HG03520 (cell line): ENCODE data around the gene PRR5L.
"Not testable (repeated sequence)": the region's sequence is repeated elsewhere in the genome, so short reads cannot be mapped to it uniquely, and the experiment has no call there.

Experiments
- ATAC-seq: cut with Tn5 transposase; IDR thresholded peaks from one replicate; pipeline ENCODE4 v1.9.1; 2021; ENCODE audit warnings: mild to moderate bottlenecking, moderate library complexity; ENCODE audit not compliant: unreplicated experiment

The PRR5L gene

DNA sequence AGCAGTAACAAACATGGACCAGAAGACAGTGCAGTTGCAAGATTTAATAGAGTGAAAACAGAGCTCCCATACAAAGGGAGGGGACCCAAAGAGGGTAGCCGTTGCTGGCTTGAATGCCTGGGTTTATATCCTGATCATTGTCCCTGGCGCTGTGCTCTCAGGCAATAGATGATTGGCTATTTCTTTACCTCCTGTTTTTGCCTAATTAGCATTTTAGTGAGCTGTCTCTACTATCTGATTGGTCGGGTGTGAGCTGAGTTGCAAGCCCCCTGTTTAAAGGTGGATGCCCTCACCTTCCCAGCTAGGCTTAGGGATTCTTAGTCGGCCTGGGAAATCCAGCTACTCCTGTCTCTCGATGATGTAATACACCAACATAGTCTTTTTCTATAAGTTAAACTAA lies 29.3 kb downstream of the PRR5L start:
- not testable (repeated sequence) for ATAC-seq

- no peak for ATAC-seq
These were observed 30.7 kb downstream of the PRR5L start for GRCh38 chr11:36326524-36327419.

DNA sequence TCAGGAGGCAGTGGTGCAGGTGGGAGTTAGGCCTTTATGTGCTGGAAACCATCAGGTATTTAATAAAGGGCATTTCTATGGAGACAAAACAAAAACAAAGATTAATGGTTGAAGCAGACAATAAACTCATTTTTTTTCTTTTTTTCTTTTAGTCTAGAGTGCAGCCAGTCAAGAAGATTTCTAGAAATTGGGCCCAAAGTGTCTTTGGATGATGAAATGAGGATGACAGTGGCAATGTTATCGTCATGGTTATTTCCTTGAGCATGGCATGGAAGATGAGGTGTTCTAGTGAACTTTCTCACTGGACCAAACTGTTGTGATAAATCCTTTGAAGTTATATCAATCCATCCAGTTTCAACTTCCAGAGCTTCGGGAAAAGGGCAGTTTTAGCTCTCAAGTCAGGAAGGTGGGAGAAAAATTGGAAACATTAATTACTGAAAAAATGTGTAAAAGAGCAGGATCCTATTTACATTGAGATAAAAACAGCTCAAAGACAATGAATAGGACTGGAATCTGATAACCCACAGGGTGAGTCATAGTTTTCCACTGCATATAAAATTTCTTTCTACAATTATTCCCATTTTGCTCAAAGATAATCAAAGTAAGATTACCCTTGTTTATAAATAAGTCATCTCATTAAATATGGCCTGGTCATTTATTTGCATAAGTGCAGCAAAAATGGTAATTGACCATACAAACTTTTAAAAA lies 33.0 kb downstream of the PRR5L start:
- ATAC-seq, result no peak

GRCh38 chr11:36330411-36330810 lies 34.3 kb downstream of the PRR5L start:
- ATAC-seq, result no peak

GRCh38 chr11:36333468-36333867 lies 37.4 kb downstream of the PRR5L start:
- no peak for ATAC-seq

- peak; percentile 61 for ATAC-seq
These were observed 37.8 kb downstream of the PRR5L start for GRCh38 chr11:36333897-36334296.

DNA sequence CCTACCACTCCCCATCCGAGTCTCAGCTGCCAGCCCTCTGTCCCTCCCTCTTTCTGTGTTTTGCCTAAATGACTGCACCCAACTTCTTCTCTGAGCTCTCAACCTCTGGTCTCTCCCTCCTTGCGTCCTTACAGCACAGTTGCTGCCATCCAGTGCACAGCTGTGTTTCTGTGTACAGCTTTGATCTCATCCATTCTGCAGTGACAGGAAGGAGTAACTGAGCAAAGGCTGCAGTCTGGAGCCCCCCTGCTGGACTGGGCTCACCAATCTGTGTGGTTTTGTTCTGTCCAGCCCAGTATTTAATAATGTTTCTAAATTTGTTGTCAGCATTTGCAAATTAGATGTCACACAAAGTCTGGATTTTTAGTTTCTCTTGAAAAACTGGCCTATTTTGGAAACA lies 43.8 kb downstream of the PRR5L start:
- ATAC-seq, result no peak

- no peak for ATAC-seq
These were observed 44.8 kb downstream of the PRR5L start for GRCh38 chr11:36340897-36341296.

- ATAC-seq, result no peak
These were observed 45.8 kb downstream of the PRR5L start for GRCh38 chr11:36341915-36342314.

GRCh38 chr11:36342327-36342726 lies 46.2 kb downstream of the PRR5L start:
- ATAC-seq, result no peak

GRCh38 chr11:36343436-36343835 lies 47.3 kb downstream of the PRR5L start:
- ATAC-seq, result no peak

DNA sequence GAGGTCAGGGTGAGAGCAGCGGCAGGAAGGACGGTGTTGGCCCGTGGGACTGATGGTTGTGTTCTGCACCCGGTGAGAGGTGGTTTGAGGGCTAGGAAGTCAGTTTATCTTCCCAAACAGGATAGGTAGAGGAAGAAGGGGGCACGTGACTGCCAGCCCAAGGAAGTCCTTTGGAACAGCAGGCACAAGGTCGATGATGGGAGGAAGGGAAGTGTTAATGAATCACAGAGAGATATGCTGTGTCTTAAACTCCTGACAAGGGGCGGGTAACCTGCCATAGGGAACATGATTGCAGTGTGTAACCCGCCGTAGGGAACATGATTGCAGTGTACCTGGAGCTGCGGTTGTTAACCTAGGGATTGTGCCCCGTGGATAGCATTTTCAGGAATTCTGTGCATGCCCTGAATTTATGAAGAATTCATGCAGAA lies 49.0 kb downstream of the PRR5L start:
- ATAC-seq, result no peak

DNA sequence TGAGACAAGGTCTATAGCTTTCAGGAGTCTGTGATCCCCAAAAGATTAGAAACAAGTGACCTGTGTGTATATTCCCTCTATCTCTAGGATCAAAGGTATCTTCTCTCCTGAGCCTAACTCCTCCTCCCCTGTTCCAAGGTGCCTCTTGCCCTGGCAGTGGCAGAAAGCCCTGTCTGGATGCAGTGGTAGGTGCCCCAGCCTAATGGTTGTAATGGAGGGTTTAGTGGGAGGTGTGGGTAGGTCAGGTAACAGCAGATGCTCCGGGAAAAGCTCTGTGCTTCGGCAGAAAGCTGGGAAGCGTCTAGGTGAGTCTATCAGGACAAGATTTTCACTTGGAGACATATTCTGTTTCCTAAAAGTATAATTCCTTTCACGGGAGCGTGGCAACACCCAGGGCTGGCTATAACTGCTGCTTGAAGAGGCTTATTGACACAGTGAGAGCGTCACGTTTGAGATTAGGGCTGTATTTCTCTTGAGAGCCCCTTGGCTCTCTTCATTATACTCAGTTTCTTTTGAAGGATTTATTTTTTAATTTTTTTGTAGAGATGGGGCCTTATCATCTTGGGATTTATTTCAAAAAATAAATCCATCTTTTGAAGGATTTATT lies 49.5 kb downstream of the PRR5L start:
- ATAC-seq, result no peak

DNA sequence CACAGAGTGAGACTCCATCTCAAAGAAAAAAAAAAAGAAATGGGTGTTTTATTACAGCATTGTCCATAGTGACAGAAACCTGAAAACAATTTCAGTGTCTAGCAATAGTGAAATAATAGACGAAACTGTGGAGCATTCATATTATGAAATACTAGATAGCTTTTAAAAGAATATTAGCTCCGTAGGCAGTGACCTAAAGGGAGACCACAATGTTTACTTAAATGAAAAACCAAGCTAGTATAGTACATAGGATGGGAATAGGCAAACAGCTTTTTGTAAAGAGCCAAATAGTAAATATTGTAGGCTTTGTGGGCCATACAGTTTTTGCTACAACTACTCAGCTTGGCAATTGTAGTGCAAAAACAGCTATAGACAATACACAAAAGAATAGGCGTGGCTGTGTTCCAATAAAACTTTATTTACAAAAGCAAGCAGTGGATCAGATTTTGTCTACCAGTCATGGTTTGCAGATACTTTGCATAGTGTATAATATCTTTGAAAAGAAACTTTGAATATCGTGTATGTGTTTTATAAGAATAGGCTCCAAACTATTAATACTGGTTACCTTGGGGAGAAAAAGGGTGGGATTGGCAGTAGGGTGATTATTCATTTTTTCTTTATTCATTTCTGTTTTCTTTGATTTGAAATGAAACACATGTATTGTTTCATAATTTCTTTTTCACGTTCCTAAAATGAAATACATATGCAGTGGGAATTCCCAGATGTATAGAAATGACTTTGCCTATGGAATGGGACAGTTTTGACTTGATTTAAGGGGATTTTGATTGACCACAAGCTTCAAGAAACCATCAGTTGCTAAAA lies 50.7 kb downstream of the PRR5L start:
- no peak for ATAC-seq

DNA sequence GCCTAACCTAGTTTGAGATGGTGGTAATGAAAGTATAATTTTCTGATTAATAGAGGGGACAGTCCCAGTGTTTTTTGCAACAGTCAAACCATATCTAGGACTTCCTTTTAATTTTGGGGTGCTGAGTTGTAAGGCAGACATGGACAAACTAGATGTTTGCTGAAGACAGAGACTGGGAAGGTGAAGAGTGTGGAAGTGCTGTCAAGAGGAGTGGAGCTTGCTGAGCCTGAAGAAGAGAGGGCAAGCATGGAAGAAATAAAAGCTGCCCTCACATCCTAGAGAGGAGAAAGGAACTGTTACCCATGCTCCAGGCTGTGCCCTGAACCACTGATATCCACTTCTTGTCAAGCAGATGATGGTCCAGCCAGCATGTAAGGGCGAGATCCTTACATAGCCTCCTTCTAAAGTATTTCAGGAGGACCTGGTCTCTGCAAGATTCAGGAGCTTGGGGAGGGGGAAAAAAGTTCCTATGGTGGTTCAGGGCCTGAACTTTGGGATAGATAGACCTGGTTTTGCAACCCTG lies 51.4 kb downstream of the PRR5L start:
- ATAC-seq, result no peak

DNA sequence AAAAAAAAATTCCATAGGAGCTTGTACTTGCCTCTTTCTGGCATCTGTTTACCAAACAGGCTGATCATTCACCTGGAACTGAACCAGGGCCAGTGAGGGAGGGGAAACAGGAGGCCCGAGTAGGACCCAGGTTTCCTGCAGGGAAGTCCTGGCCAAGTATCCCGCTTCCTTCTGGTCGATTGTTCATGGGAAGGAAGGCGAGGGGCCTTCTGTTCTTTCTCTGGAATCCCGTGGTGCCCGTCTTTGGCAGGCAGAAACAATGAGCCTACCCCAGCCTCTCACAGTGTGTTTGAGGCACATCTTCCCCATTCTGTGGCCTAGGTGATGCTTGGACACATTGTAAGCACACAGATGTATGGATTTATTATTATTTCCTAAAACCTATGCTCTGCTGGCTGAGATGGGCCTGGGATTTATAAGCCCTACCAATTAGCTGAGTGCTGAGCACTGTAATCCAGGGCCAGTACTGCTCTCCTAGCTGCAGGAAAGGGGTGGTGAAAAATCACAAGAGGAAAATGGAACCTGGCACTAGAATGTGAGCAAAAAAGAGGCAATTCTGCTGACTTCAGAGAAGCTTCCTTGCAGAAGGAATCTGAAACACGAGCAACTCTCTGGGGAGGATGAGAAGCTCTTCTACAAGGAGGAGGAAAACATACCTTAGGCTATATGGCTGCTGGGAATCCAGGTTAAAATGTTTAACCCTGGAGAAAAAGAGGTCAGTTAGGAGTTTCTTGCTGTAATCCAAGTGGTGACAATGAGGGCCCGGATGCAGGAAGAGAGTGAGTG lies 53.5 kb downstream of the PRR5L start:
- ATAC-seq, result no peak

GRCh38 chr11:36350137-36350513 lies 54.0 kb downstream of the PRR5L start:
- no peak for ATAC-seq

- ATAC-seq, result no peak
These were observed 56.8 kb downstream of the PRR5L start for GRCh38 chr11:36352922-36353321.

- peak; percentile 85 for ATAC-seq
These were observed 58.3 kb downstream of the PRR5L start for GRCh38 chr11:36354221-36355003.
